ENCODE results near the gene MCF2L.

The MCF2L gene

GRCh38 chr13:113084094-113084942 lies 115.3 kb downstream of the MCF2L start:
- DNase-seq (ENCODE audit: low read depth) = no peak

GRCh38 chr13:113084943-113085540 lies 116.0 kb downstream of the MCF2L start:
- no peak for DNase-seq (ENCODE audit: low read depth)

- DNase-seq (ENCODE audit: low read depth) = no peak
These were observed 117.2 kb downstream of the MCF2L start for GRCh38 chr13:113086031-113086750.

DNA sequence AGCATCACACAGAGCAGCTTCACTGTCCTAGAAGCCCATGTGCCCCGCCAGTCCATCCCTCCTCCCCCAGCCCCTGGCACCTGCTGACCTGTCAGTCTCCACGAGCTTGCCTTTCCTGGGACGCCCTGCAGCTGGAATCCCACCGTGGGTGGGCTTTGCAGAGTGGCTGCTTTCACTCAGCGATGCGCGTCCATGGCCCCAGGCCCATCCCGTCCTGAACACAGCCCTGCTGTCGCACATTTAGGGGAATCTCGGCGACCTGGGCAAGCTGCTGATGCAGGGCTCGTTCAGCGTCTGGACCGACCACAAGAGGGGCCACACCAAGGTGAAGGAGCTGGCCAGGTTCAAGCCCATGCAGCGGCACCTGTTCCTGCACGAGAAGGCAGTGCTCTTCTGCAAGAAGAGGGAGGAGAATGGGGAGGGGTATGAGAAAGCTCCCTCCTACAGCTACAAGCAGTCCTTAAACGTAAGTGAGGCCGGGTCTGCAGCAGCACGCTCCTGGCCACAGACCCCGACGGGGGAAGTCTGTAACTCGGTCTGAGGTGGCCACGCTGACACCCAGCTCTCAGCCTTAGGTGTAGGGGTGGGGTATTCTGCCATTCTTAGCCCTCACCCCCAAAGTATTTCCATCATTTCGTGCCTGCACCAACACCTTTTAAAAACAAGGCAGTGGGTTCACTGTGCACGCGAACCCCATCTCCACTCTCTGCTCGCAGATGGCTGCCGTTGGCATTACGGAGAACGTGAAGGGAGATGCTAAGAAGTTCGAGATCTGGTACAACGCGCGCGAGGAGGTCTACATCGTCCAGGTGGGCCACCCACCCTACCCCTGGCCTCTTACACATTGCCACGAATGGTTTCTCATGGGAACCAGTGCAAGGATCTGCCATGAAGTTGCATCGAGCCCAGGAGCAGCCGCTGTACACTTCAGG lies 118.2 kb downstream of the MCF2L start:
- no peak for DNase-seq (ENCODE audit: low read depth)

DNA sequence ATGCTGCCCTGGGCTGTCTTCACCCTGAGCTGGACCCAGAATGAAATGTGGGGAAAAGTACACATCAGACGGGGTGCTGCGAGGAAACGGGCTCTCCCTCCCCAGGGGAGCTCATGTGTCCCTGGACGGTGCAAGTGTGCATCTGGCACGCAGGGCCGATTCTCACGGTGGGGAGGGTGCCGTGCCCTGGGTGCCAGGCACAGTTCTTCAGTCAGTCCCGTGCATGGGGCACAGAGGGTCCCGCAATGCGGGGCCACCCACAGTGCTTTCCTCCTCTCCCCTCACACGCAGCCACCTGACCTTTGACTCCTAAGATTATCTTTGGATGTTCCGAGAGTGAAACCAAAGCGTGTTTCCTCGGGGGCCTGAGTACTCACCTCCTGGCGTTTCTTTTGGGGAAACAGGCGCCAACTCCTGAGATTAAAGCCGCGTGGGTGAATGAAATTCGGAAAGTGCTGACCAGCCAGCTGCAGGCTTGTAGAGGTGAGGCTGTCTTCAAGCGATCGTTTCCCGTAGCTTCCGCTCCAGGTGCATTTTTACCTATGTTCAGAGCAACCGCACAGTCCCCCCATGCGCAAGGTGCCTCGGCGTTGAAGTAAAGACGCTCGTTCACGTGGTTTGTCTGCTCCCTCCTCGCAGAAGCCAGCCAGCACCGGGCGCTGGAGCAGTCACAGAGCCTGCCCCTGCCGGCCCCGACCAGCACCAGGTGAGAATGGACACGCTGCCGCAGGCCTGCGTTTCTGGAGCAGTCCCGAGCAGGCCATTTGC lies 119.1 kb downstream of the MCF2L start:
- no peak for DNase-seq (ENCODE audit: low read depth)

GRCh38 chr13:113088691-113089020 lies 119.6 kb downstream of the MCF2L start:
- no peak for DNase-seq (ENCODE audit: low read depth)

GRCh38 chr13:113089693-113090414 lies 120.8 kb downstream of the MCF2L start:
- no peak for DNase-seq (ENCODE audit: low read depth)

DNA sequence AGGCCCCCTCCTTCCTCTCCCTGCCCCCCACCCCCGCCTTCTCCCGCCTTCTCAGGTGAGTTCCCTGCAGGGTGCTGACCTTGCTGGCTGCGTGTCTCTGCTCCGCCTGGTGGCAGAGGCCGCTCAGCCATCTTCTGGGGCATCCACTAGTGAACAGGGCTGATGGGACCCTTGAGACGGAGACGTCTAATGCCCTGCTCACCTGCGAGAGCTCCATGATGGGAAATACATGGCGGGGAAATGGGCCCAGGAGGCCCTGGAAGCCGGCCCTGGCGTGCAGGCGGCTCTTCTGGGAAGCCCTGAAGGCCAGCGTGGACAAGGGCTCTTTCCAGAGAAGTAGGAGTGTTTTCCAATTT lies 121.4 kb downstream of the MCF2L start:
- no peak for DNase-seq (ENCODE audit: low read depth)

DNA sequence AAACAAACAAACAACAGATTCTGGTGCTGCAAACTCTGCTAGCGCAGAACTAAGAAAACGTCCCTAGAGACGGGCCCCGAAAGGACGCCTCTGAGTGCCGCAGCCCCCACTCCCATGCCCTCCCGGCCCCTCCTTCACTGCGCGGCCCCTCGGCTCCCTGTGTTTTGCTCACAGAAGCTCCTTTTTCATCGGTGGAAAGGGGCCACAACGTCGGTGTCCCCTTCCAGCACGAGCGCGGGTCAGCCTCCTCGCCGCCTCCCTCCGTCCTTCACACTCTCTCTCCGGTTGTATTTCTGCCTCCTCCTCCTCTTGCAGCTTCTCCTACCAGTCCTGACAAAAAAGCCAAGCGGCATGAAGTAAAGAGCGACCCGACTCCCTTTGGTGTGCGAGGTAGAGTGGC lies 121.8 kb downstream of the MCF2L start:
- DNase-seq (ENCODE audit: low read depth) = no peak

GRCh38 chr13:113091211-113091771 lies 122.3 kb downstream of the MCF2L start:
- no peak for DNase-seq (ENCODE audit: low read depth)

- DNase-seq (ENCODE audit: low read depth) = no peak
These were observed 123.1 kb downstream of the MCF2L start for GRCh38 chr13:113091891-113092775.

GRCh38 chr13:113092776-113093579 lies 124.0 kb downstream of the MCF2L start:
- DNase-seq (ENCODE audit: low read depth) = no peak

GRCh38 chr13:113093580-113094409 lies 124.8 kb downstream of the MCF2L start:
- no peak for DNase-seq (ENCODE audit: low read depth)

DNA sequence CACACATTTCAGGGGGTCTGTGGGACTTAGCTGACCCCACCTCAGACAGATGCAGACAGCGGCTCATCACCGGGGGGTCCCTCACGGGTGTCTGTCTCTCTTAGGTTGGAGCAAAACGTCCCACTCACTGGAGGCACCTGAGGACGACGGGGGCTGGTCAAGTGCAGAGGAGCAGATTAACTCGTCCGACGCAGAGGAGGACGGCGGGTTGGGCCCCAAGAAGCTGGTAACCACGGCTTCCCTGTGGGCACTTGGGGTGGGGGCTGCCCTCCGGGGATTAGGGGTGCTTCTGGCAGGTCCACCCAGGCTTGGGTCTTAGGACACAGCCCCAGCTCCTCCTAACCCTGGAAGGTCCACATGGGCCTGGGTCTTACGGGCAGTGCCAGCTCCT lies 125.4 kb downstream of the MCF2L start:
- no peak for DNase-seq (ENCODE audit: low read depth)

GRCh38 chr13:113095146-113096051 lies 126.4 kb downstream of the MCF2L start:
- no peak for DNase-seq (ENCODE audit: low read depth)

DNA sequence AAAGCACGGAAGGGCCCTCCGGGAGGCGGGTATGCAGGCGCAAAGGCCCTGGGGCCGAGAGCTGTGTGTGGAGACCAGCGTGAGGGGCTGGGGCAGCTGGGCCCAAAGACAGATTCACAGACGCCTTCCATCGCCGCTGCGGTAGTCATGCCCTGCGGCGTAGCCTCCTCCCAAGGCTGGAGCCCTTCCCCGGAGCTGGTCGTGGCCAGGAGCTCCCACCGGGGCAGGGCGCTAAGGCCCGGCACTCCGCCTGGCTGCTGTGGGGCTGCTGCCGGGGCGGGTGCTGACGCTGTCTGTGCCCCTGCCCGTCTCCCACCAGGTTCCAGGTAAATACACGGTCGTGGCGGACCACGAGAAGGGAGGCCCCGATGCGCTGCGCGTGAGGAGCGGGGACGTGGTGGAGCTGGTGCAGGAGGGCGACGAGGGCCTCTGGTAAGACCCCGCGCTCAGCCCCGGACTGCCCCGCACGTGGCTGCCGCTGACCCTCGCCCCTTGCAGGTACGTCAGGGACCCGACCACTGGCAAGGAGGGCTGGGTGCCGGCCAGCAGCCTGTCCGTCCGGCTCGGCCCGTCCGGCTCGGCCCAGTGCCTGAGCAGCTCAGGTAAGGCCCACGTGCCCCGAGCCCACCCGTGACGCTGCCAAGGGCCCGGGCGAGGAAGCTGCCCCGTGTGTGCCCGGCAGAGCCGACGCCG lies 127.2 kb downstream of the MCF2L start:
- no peak for DNase-seq (ENCODE audit: low read depth)
